ENCODE data around the gene SYT11. TPM values are rescaled to one million over a fixed set of nuclear protein-coding genes. Genes with fewer than 3 reads are reported as not detected.

SYT11 gene
- total and polyA plus RNA-seq, 9 of the 15 experiments (the other 6 are each of a cell fraction or from before 2014, with no cell fraction given), result 0.05 to 0.18 (median 0.11) TPM

- peak; percentile 10 to 32 for TF ChIP-seq AFF1 (IDR thresholded peaks at IDR 0.05; ENCODE audit: low read depth in 1 of 2, partially characterized antibody in 2 of 2)
- TF ChIP-seq HCFC1 (IDR thresholded peaks at IDR 0.05; ENCODE audit: low read depth, low read length), result peak; percentile 85
- no peak for TF ChIP-seq NFE2L1 (tag; IDR thresholded peaks at IDR 0.05; ENCODE audit: borderline replicate concordance, low read depth)
- TF ChIP-seq ZNF655 (CRISPR knock-in tag; IDR thresholded peaks at IDR 0.05), result no peak
- TF ChIP-seq TSHZ1 (CRISPR knock-in tag; IDR thresholded peaks at IDR 0.05), result no peak
- TF ChIP-seq REST (IDR thresholded peaks at IDR 0.05; ENCODE audit: borderline replicate concordance), result no peak
- peak; percentile 27; the same call in 1 of the 2 replicates for TF ChIP-seq REST (CRISPR knock-in tag; IDR thresholded peaks at IDR 0.05; ENCODE audit: low read depth)
These were observed 74.9 kb downstream of the SYT11 start, which contains the start of gene KHDC4 (continued) for GRCh38 chr1:155934097-155934935.
